GM23338 (cell line): Measurements from ENCODE around the gene CIAO2A.

Experiments
- CREB1 ChIP-seq: fragments of 250-450 bp; sonication (Bioruptor Pico); IDR thresholded peaks from 2 replicates; pipeline ENCODE4 v1.5.0; 2020; ENCODE audit warnings: low read depth, mild to moderate bottlenecking, moderate library complexity
- CTCF ChIP-seq, 2 experiments: fragments of 200-600 bp in 1 of 2; sonication (generic) in 1 of 2; conservative IDR thresholded peaks; 2 replicates each; pipeline versions ENCODE4 v1.5.1 to v1.6.1; 2016 to 2017; ENCODE audit warnings: antibody characterized with exemption in 2 of 2, low read depth in 2 of 2, mild to moderate bottlenecking in 2 of 2, moderate library complexity in 1 of 2
- EZH2 ChIP-seq: fragments of 200-600 bp; sonication (generic); IDR thresholded peaks from one replicate; pipeline ENCODE4 v1.8.0; 2017; ENCODE audit warnings: antibody characterized with exemption, mild to moderate bottlenecking, low read depth; ENCODE audit not compliant: unreplicated experiment
- EZH2phosphoT487 ChIP-seq: fragments of 200-600 bp; sonication (generic); IDR thresholded peaks from one replicate; pipeline ENCODE4 v1.8.1; 2018; ENCODE audit warnings: antibody characterized with exemption; ENCODE audit not compliant: unreplicated experiment
- JUNB ChIP-seq: IDR thresholded peaks from one replicate; pipeline ENCODE4 v1.6.1; 2016; ENCODE audit warnings: antibody characterized with exemption; ENCODE audit not compliant: unreplicated experiment
- NANOG ChIP-seq: IDR thresholded peaks from 2 replicates; pipeline ENCODE4 v1.6.1; 2016; ENCODE audit warnings: antibody characterized with exemption, borderline replicate concordance
- POLR2AphosphoS5 ChIP-seq: IDR thresholded peaks from 2 replicates; pipeline ENCODE4 v1.6.1; 2016; ENCODE audit warnings: antibody characterized with exemption, low read depth
- REST ChIP-seq: IDR thresholded peaks from one replicate; pipeline ENCODE4 v1.6.1; 2018; ENCODE audit warnings: antibody characterized with exemption; ENCODE audit not compliant: unreplicated experiment
- STAT1 ChIP-seq: IDR thresholded peaks from one replicate; pipeline ENCODE4 v1.6.1; 2016; ENCODE audit warnings: antibody characterized with exemption; ENCODE audit not compliant: unreplicated experiment
- ZNF114 ChIP-seq: fragments of 250-450 bp; sonication (Bioruptor Pico); IDR thresholded peaks from 2 replicates; pipeline ENCODE4 v1.5.0; 2020; ENCODE audit warnings: mild to moderate bottlenecking, moderate library complexity
- ZNF331 ChIP-seq: fragments of 250-450 bp; sonication (Bioruptor Pico); IDR thresholded peaks from 2 replicates; pipeline ENCODE4 v1.5.0; 2020; ENCODE audit warnings: low read depth, mild to moderate bottlenecking, moderate library complexity

- no peak for TF ChIP-seq POLR2AphosphoS5
- TF ChIP-seq CTCF (conservative IDR thresholded peaks at IDR 0.05; ENCODE audit: low read depth in 2 of 2), result no peak
- no peak for TF ChIP-seq REST
- no peak for TF ChIP-seq CREB1 (CRISPR knock-in tag)
- TF ChIP-seq EZH2phosphoT487, result no peak
- TF ChIP-seq JUNB, result no peak
- TF ChIP-seq STAT1, result no peak
- TF ChIP-seq EZH2, result no peak
- no peak for TF ChIP-seq NANOG
- TF ChIP-seq ZNF114 (CRISPR knock-in tag), result no peak
- TF ChIP-seq ZNF331 (CRISPR knock-in tag), result no peak
Measured at GRCh38 chr15:64095431-64095794, 1.8 kb upstream of the CIAO2A start.
